Measurements from ENCODE around the gene KIAA0232. TPM values are rescaled to one million over a fixed set of nuclear protein-coding genes. Genes with fewer than 3 reads are reported as not detected.
"Not testable (repeated sequence)": the region's sequence is repeated elsewhere in the genome, so short reads cannot be mapped to it uniquely, and the experiment has no call there.

The KIAA0232 gene
- polyA plus RNA-seq, 4 donors: 36.4 to 43.8 (median 40.0) TPM

DNA sequence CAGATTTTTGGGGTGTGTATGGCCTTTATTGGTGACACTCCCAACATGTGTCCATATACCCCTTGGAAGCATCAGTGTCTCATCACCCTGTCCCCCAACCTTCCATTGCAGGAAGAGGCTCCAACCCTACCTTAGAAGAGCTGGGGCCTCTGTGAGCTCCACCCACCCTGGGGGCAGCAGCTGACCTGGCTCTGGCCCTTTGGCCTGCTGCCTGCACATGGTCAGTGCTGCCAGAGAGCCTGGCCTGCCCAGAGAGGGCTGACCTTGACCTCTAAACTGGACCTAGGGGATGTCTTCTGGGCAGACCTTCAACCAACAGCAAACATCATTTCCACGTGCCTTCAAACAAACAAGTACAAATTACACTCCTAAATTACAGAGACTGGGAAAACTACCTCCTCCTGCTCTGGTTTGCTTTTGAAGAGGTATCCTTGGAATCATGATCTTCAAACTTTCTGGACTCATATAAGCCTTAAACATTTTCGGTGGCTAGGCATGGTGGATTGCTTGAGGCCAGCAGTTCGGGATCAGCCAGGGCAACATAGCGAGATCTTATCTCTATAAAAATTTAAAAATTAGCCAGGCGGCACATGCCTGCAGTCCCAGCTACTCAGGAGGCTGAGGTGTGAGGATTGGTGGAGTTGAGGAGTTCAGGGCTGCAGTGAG, 27.3 kb upstream of the KIAA0232 start:
- DNase-seq (ENCODE audit: low read depth in 4 of 4, low spot score in 2 of 4): no peak

DNA sequence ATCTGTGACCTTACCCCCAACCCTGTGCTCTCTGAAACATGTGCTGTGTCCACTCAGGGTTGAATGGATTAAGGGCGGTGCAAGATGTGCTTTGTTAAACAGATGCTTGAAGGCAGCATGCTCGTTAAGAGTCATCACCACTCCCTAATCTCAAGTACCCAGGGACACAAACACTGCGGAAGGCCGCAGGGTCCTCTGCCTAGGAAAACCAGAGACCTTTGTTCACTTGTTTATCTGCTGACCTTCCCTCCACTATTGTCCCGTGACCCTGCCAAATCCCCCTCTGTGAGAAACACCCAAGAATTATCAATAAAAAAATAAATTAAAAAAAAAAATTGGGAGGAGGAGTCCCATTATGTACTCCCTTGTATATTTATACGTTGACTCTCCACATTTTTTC, 26.2 kb upstream of the KIAA0232 start:
- DNase-seq (ENCODE audit: low read depth in 4 of 4, low spot score in 2 of 4): not testable (repeated sequence)

DNA sequence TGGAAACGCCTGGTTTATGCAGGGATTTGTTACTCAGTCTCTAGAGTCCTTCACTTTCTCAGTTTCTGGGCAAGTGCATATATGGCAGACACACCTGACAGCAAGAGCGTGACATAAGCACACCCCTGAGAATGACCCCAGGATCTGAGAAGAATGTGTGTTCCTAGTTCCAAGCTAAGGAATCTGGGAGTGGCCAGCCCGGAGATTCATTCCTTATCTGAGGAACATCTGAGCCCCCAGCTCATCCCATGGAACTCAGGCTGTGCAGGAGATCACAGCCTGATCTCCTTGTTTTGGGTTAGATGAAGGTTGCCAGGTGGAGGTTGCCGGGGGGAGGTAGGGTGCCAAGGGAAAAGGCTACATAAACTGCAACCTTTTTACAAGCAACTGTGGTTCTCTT, 23.8 kb upstream of the KIAA0232 start:
- DNase-seq (ENCODE audit: low read depth in 4 of 4, low spot score in 2 of 4): no peak

DNA sequence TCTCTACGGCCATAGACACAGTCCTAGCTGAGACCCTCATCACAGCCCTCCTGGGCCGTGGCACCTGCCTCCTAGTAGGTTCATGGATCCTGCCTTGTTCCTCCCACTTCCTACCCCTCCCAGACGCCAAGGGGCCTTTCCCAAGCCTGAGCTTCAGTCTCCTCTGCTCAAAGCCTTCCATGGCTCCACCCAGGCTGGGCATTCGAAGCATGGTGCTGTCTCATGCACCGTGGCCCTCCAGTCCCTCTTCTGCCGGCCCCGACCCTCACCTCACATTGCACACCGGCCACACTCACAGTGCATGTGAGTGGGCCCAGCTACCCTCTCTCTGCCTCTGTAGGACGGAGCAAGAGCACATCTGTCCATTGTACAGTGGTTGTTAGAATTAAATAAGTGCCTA, 21.7 kb upstream of the KIAA0232 start:
- DNase-seq (ENCODE audit: low read depth in 4 of 4, low spot score in 2 of 4): no peak

DNA sequence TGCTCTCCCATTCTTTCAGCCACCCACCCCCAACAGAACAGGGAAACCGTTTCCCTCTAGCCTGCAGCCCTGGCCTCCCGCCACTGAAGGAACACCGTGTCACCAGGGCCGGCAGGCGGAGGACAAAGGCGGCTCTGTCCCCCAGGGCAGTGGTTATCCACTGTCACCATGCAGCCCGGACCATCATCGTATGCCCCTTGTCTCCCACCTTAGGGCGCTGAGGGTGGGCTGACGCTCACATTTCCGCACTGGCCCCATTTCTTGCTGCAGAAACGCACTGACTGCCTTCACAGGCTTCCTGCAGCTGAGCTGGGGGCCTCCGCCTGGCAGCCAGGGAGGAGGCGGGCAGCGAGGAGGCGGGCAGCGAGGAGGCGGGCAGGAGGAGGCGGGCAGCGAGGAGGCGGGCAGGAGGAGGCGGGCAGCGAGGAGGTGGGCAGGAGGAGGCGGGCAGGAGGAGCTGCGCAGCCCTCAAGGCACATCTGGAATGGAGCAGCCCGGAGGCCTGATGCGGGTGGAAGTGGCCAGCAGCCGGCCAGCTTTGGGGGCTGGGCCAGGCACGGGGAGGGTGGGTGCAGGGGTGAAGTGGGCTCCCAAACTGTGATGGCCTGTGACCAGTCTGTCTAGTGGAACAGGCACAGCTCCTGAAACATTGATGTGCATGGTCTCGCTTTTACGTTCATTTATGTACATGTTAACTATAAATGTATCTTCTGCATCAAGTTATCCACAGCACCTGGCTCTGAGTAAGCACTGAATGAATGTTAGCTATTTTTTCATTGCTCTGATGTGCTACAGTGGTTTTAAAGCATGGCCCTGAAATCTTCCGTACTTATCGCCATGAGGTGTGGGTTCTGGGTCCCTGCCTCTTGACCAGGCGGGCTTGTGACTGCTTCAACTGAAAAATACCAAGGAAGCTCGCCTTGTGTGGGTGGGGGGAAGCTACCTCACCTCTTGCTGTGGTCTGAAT, 20.6 kb upstream of the KIAA0232 start:
- no peak for DNase-seq (ENCODE audit: low read depth in 4 of 4, low spot score in 2 of 4)

DNA sequence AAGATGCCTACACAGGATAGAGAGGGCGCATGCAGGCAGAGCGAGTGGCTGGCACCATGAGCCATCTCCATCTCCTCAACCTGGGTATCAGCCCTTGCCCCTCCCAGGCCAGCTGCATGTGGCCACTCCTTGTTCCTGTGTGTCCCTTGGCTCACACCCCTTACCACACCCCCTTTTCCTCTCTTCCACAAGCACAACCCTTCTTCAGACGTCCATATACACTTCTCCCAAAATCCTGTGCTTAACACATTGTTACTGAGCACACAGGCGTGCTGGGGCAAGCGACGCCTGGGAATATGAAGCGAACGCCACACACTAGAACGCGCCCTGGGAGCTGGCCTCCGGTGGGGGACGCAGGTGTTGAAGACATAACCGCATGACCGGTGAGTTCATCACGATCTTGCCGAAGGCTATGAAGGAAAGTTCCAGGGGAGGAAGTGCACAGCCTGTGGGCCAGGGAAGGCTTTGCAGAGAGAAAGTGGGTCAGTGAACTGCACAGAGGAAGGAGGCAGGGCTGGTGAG, 19.1 kb upstream of the KIAA0232 start:
- DNase-seq (ENCODE audit: low read depth in 4 of 4, low spot score in 2 of 4): no peak

DNA sequence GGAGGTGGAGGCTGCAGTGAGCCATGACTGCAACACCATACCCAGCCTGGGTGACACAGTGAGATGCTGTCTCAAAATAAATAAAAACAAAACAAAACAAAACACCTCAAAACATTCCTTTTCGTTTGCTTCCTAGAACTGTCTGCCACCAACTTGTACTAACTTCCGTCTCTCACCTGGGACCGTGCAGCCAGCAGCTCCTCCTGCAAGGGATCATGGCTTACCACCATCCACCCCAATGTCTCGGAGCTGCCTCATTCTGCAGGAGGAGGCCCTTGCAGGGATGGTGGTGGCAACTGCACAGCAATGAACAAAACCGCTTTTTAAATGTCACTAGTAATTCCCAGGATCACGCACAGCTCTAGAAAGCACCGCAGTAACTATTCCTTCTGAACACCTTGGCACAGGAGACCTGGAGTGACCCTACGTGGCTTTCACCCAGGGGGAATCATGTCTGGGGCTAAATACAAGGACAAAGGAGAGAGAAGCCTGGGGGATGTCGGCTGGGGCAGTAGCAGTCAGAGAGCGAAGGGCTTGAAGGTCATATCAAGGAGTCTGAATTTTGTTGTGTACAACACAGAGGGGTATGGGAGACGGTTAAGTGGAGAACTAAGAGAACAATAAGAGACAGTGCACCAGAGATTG, 17.4 kb upstream of the KIAA0232 start:
- no peak for DNase-seq (ENCODE audit: low read depth in 4 of 4, low spot score in 2 of 4)

DNA sequence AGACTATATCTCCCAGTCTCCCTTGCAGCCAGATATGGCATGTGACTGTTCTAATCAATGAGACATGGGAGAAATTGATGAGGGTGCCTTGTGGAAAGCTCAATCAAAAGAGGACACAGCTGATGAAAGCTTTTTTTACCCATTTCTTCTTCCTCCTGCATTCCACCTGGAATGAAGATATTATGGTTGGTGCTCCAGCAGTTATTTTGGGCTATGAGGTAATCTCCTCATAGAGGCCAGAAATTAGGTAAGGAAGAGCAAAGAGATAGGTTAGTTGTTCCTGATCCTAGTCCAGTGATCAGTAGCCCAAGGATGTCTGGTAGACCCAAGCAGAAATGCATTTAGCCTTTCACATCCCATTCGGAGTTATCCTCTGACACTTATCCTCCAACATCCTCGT, 16.8 kb upstream of the KIAA0232 start:
- no peak for DNase-seq (ENCODE audit: low read depth in 4 of 4, low spot score in 2 of 4)

DNA sequence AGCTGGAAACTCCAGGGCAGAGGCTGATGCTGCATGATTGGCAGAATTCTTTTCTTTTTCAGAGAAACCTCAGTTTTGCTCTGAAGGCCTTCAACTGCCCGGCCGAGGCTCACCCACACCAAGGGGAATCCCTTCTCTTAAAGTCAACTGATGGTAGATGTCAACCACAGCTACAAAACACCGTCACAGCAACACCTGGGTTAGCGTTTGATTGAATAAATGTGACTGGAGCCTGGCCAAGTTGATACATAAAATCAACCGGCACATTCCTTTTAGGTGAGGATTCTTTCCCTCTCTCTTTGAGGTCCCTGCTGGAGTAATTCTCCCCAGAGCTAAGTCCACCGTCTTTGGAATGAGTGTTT, 15.2 kb upstream of the KIAA0232 start:
- DNase-seq (ENCODE audit: low read depth in 4 of 4, low spot score in 2 of 4): no peak

DNA sequence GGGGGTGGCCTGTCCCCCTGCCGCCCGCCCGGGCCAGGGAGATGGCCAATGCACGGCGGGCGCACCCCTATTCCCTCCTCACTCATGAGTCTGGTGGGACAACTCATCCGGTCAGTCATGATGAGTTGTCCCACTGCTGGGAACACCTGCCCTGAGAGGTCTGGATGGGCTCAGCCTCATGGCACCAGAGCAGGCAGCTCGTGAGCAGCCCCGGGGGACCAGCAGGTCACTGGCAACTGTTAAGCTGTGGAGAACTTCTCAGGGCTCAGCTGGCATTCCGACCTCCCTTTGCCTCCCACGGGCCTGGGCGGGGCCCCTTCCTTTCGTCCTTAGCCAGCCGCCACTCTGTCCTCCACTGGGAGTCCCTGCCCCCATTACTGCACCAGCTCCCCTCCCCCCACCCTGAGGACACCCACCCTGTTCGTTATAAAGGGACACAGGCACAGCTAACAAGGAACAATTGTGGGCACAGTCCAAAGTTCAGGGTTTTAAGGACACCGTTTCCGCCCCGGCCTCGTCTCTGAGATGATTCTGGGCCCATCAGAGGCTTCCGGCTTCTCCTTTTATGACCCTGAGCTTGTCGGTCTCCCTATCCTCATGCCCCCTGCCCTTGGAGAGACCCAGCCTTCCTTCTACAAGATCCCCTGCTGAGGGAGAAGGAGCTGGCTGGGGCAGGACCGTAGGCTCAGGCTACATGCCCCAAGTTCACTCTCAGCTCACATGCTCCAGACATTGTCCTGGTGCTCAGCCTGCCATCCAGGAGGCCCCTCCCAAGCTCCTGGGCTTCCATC, 14.6 kb upstream of the KIAA0232 start:
- DNase-seq (ENCODE audit: low read depth in 4 of 4, low spot score in 2 of 4): no peak

DNA sequence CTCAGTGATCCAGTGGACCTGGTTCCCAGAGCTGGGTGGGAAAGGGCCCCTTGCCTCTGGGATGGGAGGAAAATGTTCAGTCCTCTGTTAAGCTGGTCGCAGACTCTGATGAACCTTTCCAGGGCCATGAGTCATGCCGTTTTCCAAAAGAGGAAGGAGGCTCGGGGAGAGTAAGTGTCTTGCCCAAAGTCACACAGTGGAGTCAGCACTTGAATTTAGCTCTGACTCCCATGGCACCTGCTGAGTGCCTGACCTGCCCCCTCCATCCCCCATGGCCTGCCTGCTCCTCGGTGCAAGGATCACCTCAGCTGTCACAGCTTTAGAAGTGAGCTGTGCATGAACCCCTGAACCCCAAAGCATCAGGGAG, 14.0 kb upstream of the KIAA0232 start:
- DNase-seq (ENCODE audit: low read depth in 4 of 4, low spot score in 2 of 4): no peak

DNA sequence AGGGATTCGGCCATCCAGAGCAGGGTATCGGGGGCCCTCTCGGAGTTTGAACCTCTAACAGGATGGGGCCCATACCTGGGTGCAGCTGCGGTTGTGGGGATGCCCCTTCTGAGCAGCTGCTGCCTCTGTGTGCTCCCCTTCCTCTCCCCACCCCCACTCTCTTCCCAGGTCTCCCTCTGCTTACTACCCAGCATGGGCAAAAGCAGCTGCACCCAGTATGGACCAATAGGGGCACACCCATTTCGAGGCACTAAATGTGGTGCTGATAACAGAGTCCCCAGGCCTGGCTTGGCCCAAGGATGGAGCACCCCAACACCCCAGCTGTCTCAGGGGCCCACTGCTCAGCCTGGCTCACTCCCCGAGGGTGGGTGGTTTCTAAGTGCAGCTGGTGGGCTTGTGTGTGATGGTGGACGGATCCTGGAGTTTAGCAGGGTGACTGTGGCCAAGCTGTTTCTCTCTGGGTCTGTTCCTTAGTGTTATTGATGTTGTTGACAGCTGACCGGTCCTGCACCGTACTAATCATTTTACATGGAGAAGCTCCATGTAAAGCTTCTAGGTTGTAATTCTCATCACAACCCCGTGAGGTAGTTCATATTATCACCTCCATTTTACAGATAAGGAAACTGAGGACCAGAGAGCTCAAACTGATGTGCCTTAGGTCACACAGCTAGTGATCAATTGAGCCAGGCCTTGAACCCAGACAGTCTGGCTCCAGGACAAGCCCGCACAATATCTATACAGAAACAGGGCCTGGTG, 13.1 kb upstream of the KIAA0232 start:
- DNase-seq (ENCODE audit: low read depth in 4 of 4, low spot score in 2 of 4): no peak

DNA sequence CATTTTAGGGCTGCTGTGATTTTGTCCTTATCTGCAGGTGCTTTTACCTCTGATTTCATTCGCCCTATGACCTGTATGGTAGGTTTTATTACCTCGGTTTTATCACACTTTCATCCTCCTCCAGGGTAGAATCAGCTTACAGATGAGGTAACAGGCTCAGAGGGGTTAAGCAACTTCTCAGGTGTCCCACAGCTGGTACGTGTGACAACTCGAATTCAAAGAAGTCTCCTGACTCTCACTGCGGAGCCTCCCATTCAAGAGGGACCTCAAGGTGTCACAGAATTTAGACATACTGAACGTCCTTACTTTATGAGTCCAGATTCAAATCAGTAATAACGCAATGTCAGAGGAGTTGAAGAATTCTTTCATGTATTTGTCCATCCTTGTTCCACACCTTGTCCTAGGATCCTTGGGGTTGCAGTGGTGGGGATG, 12.5 kb upstream of the KIAA0232 start:
- no peak for DNase-seq (ENCODE audit: low read depth in 4 of 4, low spot score in 2 of 4)

DNA sequence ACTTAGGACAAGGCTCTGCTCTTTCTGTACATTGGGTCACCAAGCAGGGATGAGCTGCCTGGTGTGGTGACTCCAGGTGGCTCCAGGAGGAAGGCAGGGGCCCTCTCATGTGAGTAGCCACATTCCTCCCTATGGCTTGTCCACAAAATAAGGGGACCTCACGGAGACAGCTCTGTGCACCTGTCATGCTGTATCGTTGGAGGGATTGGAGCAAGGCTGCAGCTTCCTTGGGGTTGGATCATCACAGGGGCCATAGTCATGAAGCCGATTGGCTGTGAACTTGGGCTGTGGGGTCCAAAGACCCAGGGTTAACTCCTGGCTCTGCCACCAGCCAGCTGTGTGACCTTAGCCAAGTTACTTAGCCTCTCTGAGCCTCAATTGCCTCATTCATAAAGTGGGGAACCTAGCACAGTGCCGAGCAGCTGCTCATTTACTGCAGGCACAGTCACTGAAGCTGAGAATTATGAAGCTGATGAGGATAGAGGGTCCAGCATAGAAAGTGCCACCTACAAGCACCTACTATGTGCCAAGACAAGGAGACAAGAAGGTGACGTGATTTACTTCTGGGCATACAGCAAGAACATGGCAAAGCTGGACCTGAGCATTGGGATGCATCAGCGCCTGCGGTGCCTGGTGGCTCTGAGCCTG, 11.8 kb upstream of the KIAA0232 start:
- no peak for DNase-seq (ENCODE audit: low read depth in 4 of 4, low spot score in 2 of 4)

DNA sequence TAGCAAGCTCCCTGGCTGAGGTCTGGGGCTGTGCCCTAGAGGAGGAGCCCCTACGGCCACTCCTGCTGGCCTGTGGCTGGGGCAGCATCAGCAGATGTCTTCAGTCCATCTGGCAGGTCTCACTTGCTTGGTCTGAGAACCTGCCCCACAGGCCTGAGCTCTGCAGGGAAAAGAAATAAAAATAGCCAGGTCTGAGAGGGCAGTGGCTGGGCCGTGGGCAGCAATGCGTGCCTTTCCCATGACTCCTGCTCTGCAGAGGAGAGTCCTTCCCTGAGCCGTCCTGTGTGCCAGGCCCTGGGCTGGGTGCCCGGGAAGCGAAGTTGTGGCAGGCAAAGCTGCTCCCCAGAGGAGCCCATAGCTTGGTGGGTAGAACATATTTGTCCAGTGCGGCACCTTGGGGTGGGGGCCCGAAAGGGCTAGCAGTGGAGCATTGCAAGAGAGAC, 11.3 kb upstream of the KIAA0232 start:
- no peak for DNase-seq (ENCODE audit: low read depth in 4 of 4, low spot score in 2 of 4)

DNA sequence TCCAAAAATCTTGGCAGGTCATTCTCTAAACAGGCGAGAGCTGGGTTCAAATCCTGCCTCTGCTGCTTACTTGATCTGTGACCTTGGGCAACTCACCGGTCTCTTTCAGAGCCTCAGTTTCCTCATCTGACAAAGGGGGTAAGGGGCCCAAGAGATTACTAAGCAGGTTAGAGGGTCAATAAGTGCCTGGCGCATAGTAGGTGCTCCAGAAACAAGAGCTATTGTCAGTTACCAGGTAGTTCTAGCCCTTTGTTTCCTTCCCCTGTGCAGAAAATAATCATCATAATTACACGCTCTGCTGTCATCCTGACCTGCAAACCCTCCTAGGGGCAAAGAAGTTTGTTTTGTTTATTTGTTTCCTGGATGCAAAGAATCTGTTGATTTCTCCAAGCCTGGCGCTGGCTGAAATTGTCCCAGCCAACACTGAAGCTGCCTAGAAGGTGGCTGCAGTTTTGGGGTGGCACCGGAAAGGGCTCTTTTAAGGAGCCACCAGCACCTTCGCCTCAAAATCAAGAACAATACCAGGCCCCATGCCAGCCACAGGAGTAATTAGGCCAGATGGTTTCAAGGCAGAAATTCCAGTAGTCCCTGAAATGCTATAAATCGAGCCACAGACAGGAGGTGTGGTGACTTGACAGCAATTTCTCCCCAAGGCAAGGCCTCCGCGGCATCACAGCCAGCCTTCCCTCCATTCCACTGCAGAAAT, 10.2 kb upstream of the KIAA0232 start:
- DNase-seq (ENCODE audit: low read depth in 4 of 4, low spot score in 2 of 4): no peak

DNA sequence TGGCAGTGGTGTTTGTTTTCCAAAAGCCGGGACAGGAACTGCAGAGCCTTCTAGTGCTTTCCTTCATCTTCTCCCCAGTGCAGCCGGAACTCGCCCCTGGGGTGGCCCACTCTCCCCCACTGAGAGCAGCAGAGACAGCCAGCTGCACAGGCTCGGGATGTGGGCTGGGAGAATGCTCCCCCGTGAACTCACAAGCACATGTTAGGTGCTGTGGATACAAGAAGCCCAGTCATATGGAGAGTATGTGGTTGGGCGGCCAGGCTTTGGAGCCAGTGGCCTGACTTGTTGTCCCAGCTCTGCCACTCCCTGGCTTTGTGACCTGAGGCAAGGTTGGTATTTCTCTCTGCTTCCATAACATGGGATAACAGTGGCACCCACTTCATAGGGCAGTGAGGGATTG, 9.4 kb upstream of the KIAA0232 start:
- DNase-seq (ENCODE audit: low read depth in 4 of 4, low spot score in 2 of 4): no peak
